Medulla oblongata (tissue), 1 donor: ENCODE results near the gene PPIB.

Experiments
- DNase-seq: peaks from one replicate; pipeline ENCODE4 v3.0.0-alpha.2; 2015; ENCODE audit errors: extremely low spot score

Gene PPIB

GRCh38 chr15:64158363-64159134, 4.3 kb downstream of the PPIB start:
- DNase-seq = no peak

GRCh38 chr15:64157599-64158125, 5.2 kb downstream of the PPIB start:
- no peak for DNase-seq

- DNase-seq = no peak
Measured at GRCh38 chr15:64156652-64157331, 6.0 kb downstream of the PPIB start.

- DNase-seq = no peak
Measured at GRCh38 chr15:64155802-64156651, 6.8 kb downstream of the PPIB start.

- DNase-seq = peak; percentile 94
Measured at GRCh38 chr15:64153480-64154367, 9.1 kb downstream of the PPIB start.

- DNase-seq = no peak
Measured at GRCh38 chr15:64152507-64153387, 10.1 kb downstream of the PPIB start.

- peak; percentile 2 for DNase-seq
Measured at GRCh38 chr15:64151727-64152506, 10.9 kb downstream of the PPIB start, which contains the start of gene SNX22. SNX22 (plus strand) TSS chr15:64151731; CDS start chr15:64151776, 45 bp downstream.

- peak; percentile 65 for DNase-seq
Measured at GRCh38 chr15:64149893-64150578, 12.8 kb downstream of the PPIB start.

GRCh38 chr15:64149424-64149823, 13.4 kb downstream of the PPIB start:
- no peak for DNase-seq

- no peak for DNase-seq
Measured at GRCh38 chr15:64148581-64148980, 14.2 kb downstream of the PPIB start.

GRCh38 chr15:64148168-64148567, 14.7 kb downstream of the PPIB start:
- DNase-seq = no peak

- peak; percentile 64 for DNase-seq
Measured at GRCh38 chr15:64146885-64147681, 15.7 kb downstream of the PPIB start.

- no peak for DNase-seq
Measured at GRCh38 chr15:64146520-64146884, 16.3 kb downstream of the PPIB start.

- no peak for DNase-seq
Measured at GRCh38 chr15:64146041-64146440, 16.8 kb downstream of the PPIB start.

GRCh38 chr15:64144565-64145281, 18.1 kb downstream of the PPIB start:
- peak; percentile 87 for DNase-seq

GRCh38 chr15:64144192-64144564, 18.6 kb downstream of the PPIB start:
- DNase-seq = no peak

- no peak for DNase-seq
Measured at GRCh38 chr15:64143276-64143675, 19.5 kb downstream of the PPIB start.
